A204.1 (cell line): ENCODE data around the gene STPG3.

Experiments used
- FAIRE-seq: peaks from 2 replicates; lab custom pipeline; 2012; peaks lifted over from hg19 to GRCh38; lab: Jason Lieb, UNC

The STPG3 gene

DNA sequence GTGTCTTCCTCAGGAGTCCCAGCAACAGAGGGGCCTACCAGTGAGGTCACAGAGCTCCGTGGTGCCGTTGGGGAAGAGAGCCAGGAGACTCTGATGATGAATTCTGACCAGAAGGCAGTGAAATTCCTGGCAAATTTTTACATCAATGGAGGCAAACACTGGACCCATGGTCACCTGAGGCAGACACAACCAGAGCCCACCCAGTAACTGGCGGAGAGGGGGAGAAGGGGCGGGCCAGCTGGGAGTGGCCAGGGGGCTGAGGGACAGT is at the start of gene STPG3:
Gene STPG3 (plus strand): TSS at position 93 of the 268 bp plus-strand sequence. CDS start 1 bp downstream, at position 94.
- no peak for FAIRE-seq

- FAIRE-seq = no peak
Measured at GRCh38 chr9:137202966-137203365, 48.1 kb upstream of the STPG3 start.

GRCh38 chr9:137204731-137205125 is 46.4 kb upstream of the STPG3 start:
- FAIRE-seq = no peak

DNA sequence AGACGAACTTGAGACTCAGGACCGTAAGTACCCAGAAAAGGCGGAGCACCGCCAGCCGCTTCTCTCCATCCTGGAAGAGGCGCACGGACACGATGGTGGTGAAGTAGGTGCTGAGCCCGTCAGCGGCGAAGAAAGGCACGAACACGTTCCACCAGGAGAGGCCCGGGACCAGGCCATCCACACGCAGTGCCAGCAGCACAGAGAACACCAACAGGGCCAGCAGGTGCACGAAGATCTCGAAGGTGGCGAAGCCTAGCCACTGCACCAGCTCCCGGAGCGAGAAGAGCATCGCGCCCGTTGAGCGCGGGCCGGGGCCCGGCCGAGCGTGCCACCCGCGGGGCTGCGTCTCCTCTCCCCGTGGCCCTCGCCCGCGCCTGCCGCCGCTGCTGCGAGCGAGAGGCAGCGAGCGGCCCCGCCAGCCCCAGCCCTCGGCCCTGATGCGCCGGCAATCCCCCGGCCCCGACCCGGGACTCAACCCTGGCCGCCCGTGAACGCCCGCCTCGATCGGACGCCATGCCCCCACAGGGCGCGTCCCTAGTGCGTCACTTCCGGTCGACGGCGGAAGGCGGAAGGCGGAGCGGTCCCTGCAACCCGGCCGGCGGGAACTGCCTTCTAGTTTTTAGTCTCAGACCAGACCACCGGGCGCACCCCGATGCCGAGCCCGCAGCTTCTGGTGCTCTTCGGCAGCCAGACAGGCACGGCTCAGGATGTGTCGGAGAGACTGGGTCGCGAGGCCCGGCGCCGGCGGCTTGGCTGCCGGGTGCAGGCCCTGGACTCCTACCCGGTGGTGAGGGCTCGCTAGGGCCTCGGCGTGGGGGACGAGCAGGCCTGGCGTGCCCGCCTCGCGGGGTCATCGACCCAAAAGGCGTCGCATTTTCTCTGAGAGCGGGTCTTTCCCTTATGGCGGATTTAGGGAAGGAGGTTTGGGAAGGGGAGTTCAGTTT is 45.7 kb upstream of the STPG3 start, which contains the start of the genes NDOR1 and TMEM203:
Gene NDOR1 (plus strand): TSS at position 575 of the 944 bp plus-strand sequence. CDS start 78 bp downstream, at position 653.
Gene TMEM203 (minus strand): TSS at position 523 of the 944 bp plus-strand sequence. CDS start 234 bp downstream, at position 289.
- FAIRE-seq = no peak

DNA sequence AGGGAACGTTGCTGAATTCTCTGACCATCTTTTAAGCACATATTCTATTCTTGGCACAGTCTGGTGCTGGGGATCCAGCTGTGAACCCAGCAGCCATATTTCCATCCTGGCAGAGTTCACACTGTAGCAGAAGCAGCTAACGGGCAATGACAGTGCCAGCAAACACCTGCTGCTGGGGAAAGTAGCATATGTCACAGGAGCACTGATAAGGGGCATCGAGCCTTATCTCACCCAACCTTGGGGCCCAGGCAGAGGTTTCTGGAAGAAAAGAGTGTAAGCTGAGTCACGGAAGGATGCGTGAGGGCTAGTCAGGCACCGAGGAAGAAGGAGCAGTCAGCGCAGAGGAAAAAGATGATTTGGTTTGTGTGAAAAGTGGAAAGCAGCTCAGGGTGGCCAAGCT is 44.5 kb upstream of the STPG3 start:
- FAIRE-seq = no peak

DNA sequence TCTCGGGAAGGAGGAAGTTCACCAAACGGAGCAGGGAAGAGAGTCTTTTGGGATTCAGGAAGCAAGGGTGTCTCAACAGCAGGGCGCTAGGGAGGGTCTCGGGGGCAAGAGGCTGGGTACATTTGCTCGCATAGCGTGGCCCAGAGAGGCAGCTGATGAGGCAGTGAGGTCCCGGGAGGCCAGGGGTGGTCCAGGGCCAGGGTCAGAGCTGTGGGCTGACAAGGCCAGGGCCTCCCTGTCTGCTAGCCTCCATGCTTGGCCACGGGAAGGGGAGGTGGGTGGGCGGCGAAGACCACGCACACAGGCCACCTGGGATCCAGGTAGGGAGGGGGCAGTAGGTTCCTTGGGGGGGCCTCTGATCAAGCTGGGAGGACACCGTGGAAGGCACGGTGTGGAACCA is 39.6 kb upstream of the STPG3 start:
- FAIRE-seq = no peak

GRCh38 chr9:137212520-137212919 is 38.6 kb upstream of the STPG3 start:
- FAIRE-seq = no peak

DNA sequence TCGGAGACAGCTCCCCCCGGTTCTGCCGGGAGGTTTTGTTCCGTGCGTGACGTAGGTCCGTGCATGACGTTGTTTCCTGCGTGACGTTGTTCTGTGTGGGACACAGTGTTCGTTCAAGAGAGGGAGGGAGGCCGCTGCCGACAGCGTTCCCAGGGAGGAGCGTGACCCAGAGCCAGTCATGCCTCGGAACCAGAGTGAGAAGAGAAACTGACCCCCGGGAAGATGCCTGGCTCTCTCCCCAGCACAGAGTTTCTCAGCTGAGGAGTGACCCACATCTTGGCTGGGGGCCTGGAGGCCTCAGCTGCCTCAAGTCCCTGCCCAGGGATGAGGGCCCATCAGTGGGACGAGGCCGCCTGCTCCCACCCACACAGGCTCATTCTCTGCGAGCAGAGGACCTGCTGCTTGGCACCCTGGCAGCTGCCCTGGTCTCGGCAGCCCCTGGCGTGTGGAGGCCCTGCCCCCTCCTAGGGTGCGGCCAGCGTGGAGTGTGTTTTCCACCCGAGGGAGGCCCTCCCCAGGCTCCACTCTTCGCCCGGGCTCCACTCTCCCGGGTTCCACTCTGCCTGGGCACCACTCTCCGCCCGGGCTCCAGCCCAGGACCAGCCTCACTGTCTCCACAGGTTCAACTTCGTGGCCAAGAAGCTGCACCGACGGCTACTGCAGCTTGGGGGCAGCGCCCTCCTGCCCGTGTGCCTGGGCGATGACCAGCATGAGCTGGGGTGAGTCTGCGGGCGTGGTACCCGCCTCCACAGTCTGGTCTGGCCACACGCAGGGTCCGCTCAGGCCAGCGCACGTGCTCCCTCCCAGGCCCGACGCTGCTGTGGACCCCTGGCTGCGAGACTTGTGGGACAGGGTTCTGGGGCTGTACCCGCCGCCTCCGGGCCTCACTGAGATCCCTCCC is 37.7 kb upstream of the STPG3 start:
- FAIRE-seq = no peak

GRCh38 chr9:137214620-137215019 is 36.5 kb upstream of the STPG3 start:
- no peak for FAIRE-seq

DNA sequence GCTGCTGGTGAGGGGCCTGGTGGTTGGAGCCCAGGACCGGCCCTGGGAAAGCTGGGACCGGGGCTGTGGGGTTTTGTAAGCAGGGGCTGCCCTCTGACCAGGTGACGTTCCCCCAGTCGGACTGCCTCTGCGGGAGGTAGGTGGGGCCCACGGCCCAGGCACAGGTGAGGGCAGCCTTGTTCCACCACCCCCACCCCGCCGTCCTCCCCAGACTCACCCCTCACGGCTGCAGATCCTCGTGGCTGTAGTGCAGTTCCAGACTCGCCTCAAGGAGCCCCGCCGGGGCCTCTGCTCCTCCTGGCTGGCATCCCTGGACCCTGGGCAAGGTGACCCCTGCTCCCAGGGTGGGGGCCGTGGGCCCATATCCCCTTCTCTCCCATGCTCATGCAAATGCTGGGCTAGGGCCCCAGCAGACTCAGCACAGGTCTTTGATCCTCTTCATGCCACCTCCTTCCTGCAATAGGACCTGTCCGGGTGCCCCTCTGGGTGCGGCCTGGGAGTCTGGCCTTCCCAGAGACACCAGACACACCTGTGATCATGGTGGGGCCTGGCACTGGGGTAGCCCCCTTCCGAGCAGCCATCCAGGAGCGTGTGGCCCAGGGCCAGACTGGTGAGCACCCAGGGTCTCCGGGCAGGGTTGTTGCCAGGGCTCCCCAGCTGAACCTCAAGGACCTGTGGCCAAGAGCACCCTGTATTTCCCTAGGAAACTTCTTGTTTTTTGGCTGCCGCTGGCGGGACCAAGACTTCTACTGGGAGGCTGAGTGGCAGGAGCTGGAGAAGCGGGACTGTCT is 35.7 kb upstream of the STPG3 start:
- FAIRE-seq = no peak

DNA sequence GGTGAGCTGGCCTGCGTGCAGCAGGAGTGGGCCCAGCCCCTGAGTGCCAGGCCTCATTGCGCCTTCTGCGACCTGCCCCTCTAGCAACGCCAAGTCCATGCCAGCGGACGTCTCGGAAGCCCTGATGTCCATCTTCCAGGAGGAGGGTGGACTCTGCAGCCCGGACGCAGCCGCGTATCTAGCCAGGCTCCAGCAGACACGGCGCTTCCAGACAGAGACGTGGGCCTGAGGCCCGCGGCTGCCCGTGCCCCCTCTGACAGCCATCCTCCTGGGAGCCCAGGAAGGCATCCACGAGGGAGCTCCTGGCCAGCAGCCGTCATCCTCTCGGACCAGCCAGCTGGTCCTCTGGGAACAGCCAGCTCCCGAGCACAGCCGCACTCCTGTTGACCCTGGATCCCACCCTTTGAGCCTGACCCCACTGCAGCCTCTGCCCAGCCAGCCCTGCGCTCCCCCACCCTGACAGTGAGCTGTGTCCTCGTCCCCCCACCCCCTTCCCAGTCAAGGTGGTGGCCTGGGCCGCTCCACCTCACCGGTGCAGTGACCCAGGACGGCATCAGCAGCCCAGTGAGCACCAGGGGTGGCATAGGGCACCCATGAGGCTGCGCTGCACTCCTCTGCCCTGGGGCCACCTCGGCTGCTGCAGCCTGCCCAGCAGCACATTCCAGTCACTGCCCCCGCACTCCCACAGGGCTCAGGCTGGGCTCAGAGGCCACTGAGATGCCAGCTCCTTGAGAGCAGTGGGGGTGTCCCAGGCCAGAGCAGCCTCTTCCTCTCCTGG is 34.7 kb upstream of the STPG3 start:
- no peak for FAIRE-seq

DNA sequence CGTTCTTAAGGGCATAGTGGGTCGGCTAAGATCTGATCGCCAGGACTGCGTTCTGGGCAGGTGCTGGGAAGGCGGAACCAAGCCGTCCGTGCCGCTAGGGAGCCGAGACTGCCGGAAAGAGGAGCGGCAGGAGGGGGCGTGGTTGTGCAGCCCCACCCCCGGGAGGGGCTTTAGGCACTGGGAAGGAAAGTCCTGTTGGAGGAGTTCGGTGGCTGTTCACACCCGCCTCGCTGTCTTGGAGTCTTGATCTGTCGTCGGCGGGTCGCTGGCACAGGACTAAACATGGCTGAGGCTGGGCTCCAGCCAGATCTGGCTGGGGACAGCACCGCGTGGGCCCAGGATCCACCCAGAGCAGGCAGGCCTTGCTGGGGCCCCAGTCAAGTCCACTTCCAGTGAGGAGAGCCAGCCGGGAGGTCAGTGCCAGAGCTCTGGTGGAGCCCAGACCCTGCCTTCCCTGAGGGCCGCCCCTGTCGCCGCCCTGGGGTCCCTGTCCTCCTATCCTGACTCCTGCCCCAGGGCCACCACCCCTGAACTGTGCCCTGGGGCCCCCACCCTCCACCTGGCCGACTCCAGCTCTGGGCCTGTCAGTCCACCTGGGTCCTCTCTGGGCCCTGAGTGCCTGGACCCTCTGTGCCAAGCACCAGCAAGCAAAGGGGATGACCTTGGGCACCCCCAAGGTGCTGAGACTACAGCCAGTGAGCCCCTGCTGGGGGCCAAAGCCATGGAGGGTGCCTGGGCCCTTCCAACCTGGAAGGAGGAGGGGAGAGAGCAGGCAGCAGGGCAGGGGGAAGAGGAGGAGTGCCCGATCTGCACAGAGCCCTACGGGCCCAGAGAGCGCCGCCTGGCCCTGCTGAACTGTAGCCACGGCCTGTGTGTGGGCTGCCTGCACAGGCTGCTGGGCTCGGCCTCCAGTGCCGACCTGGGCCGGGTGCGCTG is 33.5 kb upstream of the STPG3 start:
- peak; percentile 47 for FAIRE-seq

DNA sequence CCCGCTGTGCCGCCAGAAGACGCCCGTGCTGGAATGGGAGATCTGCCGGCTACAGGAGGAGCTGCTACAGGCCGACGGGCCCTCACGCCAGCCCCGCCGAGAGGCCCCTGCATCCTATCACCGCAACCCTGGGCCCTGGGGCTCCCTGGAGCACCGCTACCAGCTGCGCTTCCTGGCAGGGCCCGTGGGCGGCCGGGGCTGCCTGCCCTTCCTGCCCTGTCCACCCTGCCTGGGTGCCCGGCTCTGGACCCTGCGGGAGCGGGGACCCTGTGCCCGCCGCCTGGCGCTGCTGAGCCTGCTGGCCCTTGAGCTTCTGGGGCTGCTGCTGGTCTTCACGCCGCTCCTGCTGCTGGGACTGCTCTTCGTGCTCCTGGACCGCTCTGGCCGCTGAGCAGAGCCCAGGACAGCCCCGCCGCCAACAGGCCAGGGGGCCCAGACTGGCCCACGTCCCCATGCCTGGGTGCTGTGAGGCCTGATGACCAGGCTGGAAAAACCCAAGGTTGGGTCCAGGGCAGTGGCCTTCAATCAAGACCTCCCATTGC is 32.8 kb upstream of the STPG3 start:
- FAIRE-seq = no peak

GRCh38 chr9:137218754-137219271 is 32.3 kb upstream of the STPG3 start:
- FAIRE-seq = no peak

DNA sequence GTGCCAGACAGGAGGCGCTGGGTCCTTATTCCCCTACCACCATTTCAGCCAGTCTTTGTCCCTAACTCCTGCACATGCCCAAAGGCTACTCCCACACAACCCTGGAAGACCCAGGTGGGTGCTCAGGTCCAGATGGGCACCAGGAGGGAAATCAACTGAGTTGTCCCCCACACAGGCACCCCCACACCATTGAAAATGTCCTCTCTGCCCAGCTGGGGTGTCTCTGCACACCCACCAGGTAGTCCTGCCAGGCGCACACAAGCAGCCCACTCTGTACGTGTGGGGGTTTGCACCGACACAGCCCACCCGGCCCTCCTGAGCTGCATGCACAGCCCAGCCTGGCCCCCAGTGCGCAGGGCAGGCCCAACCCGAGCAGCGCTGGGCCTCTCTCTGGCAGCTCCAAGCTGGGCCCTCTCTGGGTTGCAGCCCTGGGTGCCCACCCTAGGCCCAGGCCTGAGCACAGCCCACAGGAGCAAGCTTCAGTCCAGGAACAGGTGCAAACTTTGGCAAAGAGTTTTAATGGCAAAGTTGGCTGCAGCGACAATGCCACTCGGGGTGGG is 31.2 kb upstream of the STPG3 start:
- FAIRE-seq = no peak

DNA sequence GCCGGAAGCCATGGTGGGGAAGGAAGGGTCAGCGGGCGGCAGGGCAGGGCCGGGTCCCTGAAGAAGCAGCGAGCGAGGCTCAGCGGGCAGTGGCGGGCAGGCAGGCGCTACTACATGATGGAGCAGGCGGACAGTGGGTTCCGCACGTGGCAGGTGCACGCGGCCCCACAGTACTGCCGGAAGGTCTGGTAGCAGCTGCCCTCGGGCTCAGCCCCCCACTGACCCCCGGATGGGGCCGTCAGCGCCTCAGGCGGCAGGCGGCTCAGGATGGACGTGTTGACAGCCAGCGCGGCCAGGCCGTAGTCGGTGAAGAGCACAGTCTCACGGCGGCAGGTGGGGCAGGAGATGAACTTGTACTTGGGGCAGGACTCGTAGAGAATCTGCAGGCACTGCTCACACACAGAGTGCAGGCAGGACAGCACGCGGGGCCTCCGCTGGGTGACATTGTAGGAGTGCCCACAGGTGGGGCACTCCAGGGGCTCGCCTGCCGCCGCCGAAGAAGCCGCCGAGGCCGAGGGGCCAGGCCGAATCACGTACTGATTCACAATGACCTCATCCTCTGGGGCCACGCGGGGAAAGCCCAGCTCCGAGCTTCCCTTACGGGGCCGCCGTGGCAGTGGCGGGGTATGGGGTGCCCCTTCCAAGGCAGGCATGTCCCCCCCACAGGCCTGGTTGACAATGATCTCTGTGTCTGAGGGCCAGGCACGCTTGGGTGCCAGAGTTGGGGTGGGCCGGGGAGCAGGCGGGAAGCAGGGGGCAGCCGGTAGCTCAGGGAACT is 30.6 kb upstream of the STPG3 start:
- no peak for FAIRE-seq

DNA sequence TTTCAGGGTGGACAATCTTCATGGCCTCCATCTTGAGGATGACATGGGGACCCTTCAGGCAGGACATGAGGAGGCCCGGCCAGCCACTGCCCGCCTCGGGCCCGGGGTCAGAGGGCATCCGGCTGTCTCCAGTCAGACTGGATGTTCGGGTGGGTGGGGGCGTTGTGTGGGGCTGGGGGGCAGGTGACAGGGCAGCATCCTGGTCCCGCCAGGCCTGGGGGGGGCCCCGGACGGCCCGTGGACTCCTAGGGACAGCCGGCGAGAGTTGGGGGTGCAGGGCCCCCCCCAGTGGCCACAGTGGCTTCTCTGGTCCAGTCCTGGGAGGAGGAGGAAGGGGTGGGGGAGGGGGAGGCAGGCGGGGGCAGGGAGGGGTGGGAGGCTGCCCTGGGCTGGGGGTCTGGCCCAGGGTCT is 30.0 kb upstream of the STPG3 start:
- no peak for FAIRE-seq

GRCh38 chr9:137221506-137222111 is 29.5 kb upstream of the STPG3 start:
- no peak for FAIRE-seq
